Endothelial cell of umbilical vein (primary cell): ENCODE data around the gene SMG9. TPM values are rescaled to one million over a fixed set of nuclear protein-coding genes. Genes with fewer than 3 reads are reported as not detected.

ENCODE experiments used
- BruUV-seq: library from RNA; stranded (reverse); fragments of 400-500 nt; replicated peaks from 2 replicates; lab custom pipeline; 2021; lab: Mats Ljungman, UMichigan
- CTCF ChIA-PET: fragments of 300-600, 350-600 bp; sonication (Branson Sonifier 250); formaldehyde crosslinking; loops from one replicate; lab custom pipeline; 2021; ENCODE audit warnings: antibody characterized with exemption, inconsistent platforms; lab: Charles Lee
- POLR2A ChIA-PET: fragments of 300-600, 350-600 bp; sonication (Branson Sonifier 250); formaldehyde crosslinking; loops from one replicate; lab custom pipeline; 2021; ENCODE audit warnings: antibody characterized with exemption, inconsistent platforms; lab: Charles Lee
- DNase-seq: peaks from one replicate; pipeline ENCODE4 v3.0.0-alpha.2; 2011; ENCODE audit warnings: low read depth, low spot score
- FAIRE-seq: peaks from 2 replicates; lab custom pipeline; 2011; peaks lifted over from hg19 to GRCh38; lab: Jason Lieb, UNC
- H2AFZ ChIP-seq: 2 replicates; pipeline ENCODE4 v1.6.0; 2012; ENCODE audit warnings: low read depth, low read length, control low read depth, inconsistent platforms
- H3K27ac ChIP-seq: 2 replicates; pipeline ENCODE4 v1.5.1; 2011; ENCODE audit warnings: low read depth, mild to moderate bottlenecking, control low read depth, low read length, moderate library complexity; ENCODE audit not compliant: insufficient read depth
- H3K27me3 ChIP-seq, 2 experiments: 2 replicates each; pipeline versions ENCODE4 v1.6.0 to v1.6.1; 2011; ENCODE audit warnings: low read length in 2 of 2, mixed read lengths in 1 of 2; ENCODE audit not compliant: control insufficient read depth in 2 of 2, insufficient read depth in 2 of 2
- H3K36me3 ChIP-seq, 2 experiments: 2 replicates in 1 of 2; 3 replicates in 1 of 2; pipeline ENCODE4 v1.5.1; 2011; ENCODE audit warnings: low read length in 2 of 2, mild to moderate bottlenecking in 1 of 2, moderate library complexity in 1 of 2; ENCODE audit not compliant: control insufficient read depth in 2 of 2, insufficient read depth in 2 of 2; ENCODE audit errors: extremely low read depth in 1 of 2
- H3K4me1 ChIP-seq: 3 replicates; pipeline ENCODE4 v1.5.1; 2011; ENCODE audit warnings: mild to moderate bottlenecking, low read length; ENCODE audit not compliant: control insufficient read depth, insufficient read depth; ENCODE audit errors: extremely low read depth
- H3K4me2 ChIP-seq: 2 replicates; pipeline ENCODE4 v1.6.1; 2011; ENCODE audit warnings: low read length, control low read depth, mixed read lengths; ENCODE audit not compliant: insufficient read depth
- H3K4me3 ChIP-seq, 3 experiments: fragments of 200-600 bp in 1 of 3; sonication (generic), shearing (Covaris generic) in 1 of 3; replicated peaks in 1 of 3; 2 replicates each; pipeline ENCODE4 v1.5.1; 2011 to 2016; ENCODE audit warnings: control low read depth in 3 of 3, low read length in 3 of 3, mild to moderate bottlenecking in 2 of 3, inconsistent platforms in 1 of 3, low read depth in 1 of 3, moderate library complexity in 1 of 3; ENCODE audit not compliant: insufficient read depth in 1 of 3
- H3K79me2 ChIP-seq: 2 replicates; pipeline ENCODE4 v1.6.0; 2012; ENCODE audit warnings: low read length, inconsistent platforms; ENCODE audit not compliant: control insufficient read depth, insufficient read depth
- H3K9ac ChIP-seq: replicated peaks from 2 replicates; pipeline ENCODE3; 2011; ENCODE audit warnings: low read length, control low read depth; ENCODE audit not compliant: insufficient read depth; ENCODE audit errors: extremely low read depth
- H3K9me1 ChIP-seq: replicated peaks from 3 replicates; pipeline ENCODE4 v1.6.0; 2011; ENCODE audit warnings: mild to moderate bottlenecking, low read length; ENCODE audit not compliant: control insufficient read depth, insufficient read depth; ENCODE audit errors: extremely low read depth
- H3K9me3 ChIP-seq: replicated peaks from 2 replicates; pipeline ENCODE4 v1.5.1; 2012; ENCODE audit warnings: low read length, inconsistent platforms; ENCODE audit not compliant: control insufficient read depth, insufficient read depth
- H4K20me1 ChIP-seq: replicated peaks from 2 replicates; pipeline ENCODE3; 2011; ENCODE audit warnings: mild to moderate bottlenecking, low read length; ENCODE audit not compliant: control insufficient read depth, insufficient read depth; ENCODE audit errors: extremely low read depth
- CTCF ChIP-seq, 2 donors: IDR thresholded peaks; 1 replicate in 1 of 2; 2 replicates in 1 of 2; pipeline ENCODE4 v1.5.1; 2011; ENCODE audit warnings: low read length in 2 of 2, mild to moderate bottlenecking in 2 of 2, moderate library complexity in 2 of 2, control low read depth in 1 of 2, inconsistent platforms in 1 of 2, low read depth in 1 of 2; ENCODE audit not compliant: insufficient read depth in 1 of 2; ENCODE audit errors: extremely low read depth in 1 of 2
- EZH2 ChIP-seq: IDR thresholded peaks from 2 replicates; pipeline ENCODE4 v1.6.1; 2012; ENCODE audit warnings: borderline replicate concordance, low read depth, mild to moderate bottlenecking, moderate library complexity, low read length, inconsistent platforms; ENCODE audit not compliant: severe bottlenecking
- FOS ChIP-seq: IDR thresholded peaks from 2 replicates; pipeline ENCODE4 v1.6.1; 2011; ENCODE audit warnings: mild to moderate bottlenecking, low read length, moderate library complexity, borderline replicate concordance; ENCODE audit not compliant: insufficient read depth
- GATA2 ChIP-seq: IDR thresholded peaks from 2 replicates; pipeline ENCODE4 v1.7.0; 2011; ENCODE audit warnings: low read depth, mild to moderate bottlenecking, moderate library complexity, mixed read lengths, low read length; ENCODE audit not compliant: insufficient read length, insufficient read depth
- JUN ChIP-seq: IDR thresholded peaks from 2 replicates; pipeline ENCODE4 v1.6.1; 2011; ENCODE audit warnings: borderline replicate concordance, low read depth; ENCODE audit not compliant: insufficient read length, insufficient read depth
- MAX ChIP-seq: IDR thresholded peaks from 2 replicates; pipeline ENCODE4 v1.6.1; 2011; ENCODE audit not compliant: insufficient read depth, insufficient read length
- MYC ChIP-seq: IDR thresholded peaks from one replicate; pipeline ENCODE4 v1.6.1; 2011; ENCODE audit warnings: mild to moderate bottlenecking, low read depth, low read length
- POLR2A ChIP-seq: IDR thresholded peaks from 2 replicates; pipeline ENCODE4 v1.6.1; 2012; ENCODE audit warnings: low read depth, mild to moderate bottlenecking, control low read depth, low read length
- POLR2AphosphoS5 ChIP-seq: IDR thresholded peaks from 2 replicates; pipeline ENCODE4 v1.6.1; 2012; ENCODE audit warnings: low read depth, mild to moderate bottlenecking, control low read depth, low read length, moderate library complexity; ENCODE audit not compliant: insufficient read depth
- dilution Hi-C: fragments of 300-500 bp; cut with MboI; formaldehyde crosslinking; loops from one replicate; pipeline ENCODE4 v1.15.0; 2019; ENCODE audit warnings: low sequenced_read_pairs; ENCODE audit not compliant: extremely low pct_ligation_motif_present
- intact Hi-C: fragments of 100-400 bp; cut with micrococcal nuclease; formaldehyde crosslinking; loops from one replicate; pipeline ENCODE4 v1.10.0; 2022
- polyA plus RNA-seq, 4 experiments: library from polyadenylated mRNA; depleted of rRNA in 3 of 4; stranded (reverse) in 3 of 4; unstranded in 1 of 4; fragments of >200 nt; gene quantifications; 2 replicates each; pipeline versions ENCODE4 v1.2.1 to v1.2.3, GENCODE V29; 2011 to 2012; ENCODE audit warnings: missing spikeins in 1 of 4
- total RNA-seq: library from RNA; stranded (reverse); gene quantifications from 2 replicates; pipeline ENCODE4 v1.2.3, GENCODE V29; 2021

The SMG9 gene
- total and polyA plus RNA-seq, 2 donors (not counting 3 experiments of a cell fraction or from before 2014, with no cell fraction given), result 25.5 to 45.0 TPM

- Histone ChIP-seq H4K20me1 (no peaks in the 10 kb centered on the region), H3K9me3 (no peaks in the 10 kb centered on the region), H2AFZ (peak overlapping the region; percentile 50), H3K4me2 (no peak overlapping the region), H3K4me3 (no peak overlapping the region), H3K27me3 (no peaks in the 10 kb centered on the region), H3K4me1 (peaks cover 27% of the 10 kb centered on the region), H3K9ac (no peak overlapping the region), H3K27ac (no peak overlapping the region), H3K36me3 (no peaks in the 10 kb centered on the region), H3K79me2 (no peaks in the 10 kb centered on the region), H3K9me1 (no peaks in the 10 kb centered on the region)
- no peak for TF ChIP-seq POLR2A
- TF ChIP-seq GATA2, result no peak
- TF ChIP-seq FOS, result no peak
- no peak for TF ChIP-seq CTCF (IDR thresholded peaks at IDR 0.05; ENCODE audit: extremely low read depth in 1 of 2, insufficient read depth in 1 of 2, low read depth in 1 of 2, low read length in 2 of 2)
- no peak for TF ChIP-seq EZH2
- TF ChIP-seq MYC, result no peak
- no peak for TF ChIP-seq MAX
- no peak for TF ChIP-seq POLR2AphosphoS5
- TF ChIP-seq JUN, result no peak
- dilution Hi-C loops (no loop called here), intact Hi-C loops (no loop called here)
- BruUV-seq, result no TSS peak
- CTCF ChIA-PET, result interaction anchor here (0.6 to 3.1 kb wide), 6 partner anchors 9 to 231 kb away, joined by 3 to 18 read pairs (median 9); partner anchors contain the start of gene SMG9
- FAIRE-seq, result peak; percentile 43
- DNase-seq, result peak; percentile 27
- POLR2A ChIA-PET, result no interaction called here
Measured at GRCh38 chr19:43763473-43763939, 8.7 kb upstream of the SMG9 start.
